ENCODE data around the gene TRNP1. TPM values are rescaled to one million over a fixed set of nuclear protein-coding genes. Genes with fewer than 3 reads are reported as not detected.
A peak's percentile ranks its signal among the peaks of the same experiment; 100 is the strongest.

TRNP1 gene
- total RNA-seq, 2 donors from 2014 or later, result 14.3 to 21.2 TPM

DNA sequence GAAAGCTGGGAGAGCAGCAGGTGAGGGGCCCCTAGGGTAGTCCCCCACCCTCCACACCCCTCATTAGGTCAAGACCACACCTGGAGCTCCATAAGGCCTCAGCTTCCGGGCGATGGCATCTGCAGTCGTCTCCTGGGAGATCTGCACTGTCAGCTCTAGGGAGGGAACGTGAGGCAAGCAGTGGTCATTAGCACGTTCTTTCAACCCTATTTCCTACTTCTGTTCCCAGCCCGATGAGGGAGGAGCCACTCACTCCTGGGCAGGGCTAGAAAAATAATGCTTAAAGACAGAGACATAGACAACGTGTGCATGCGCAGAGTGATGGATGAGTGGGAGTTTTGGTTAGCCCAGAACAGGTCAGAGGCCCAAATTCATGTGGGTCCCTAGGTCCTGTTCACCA lies 42.9 kb upstream of the TRNP1 start:
- WGBS, 2 experiments (ENCODE audit: insufficient coverage in 1 of 2, insufficient read length in 1 of 2), result 81 to 85% methylated on average over 4 to 8 of the region's 8 CpGs
- H3K4me3 Mint-ChIP-seq, result no peak overlapping the region
- peaks cover 45% of the 10 kb centered on the region for H3K36me3 Mint-ChIP-seq (ENCODE audit: low read depth)
- Histone ChIP-seq H3K36me3 (ENCODE audit: control insufficient read depth, insufficient read depth, low read length) (peaks cover 27% of the 10 kb centered on the region), H3K9ac (ENCODE audit: extremely low read depth, low read length, poor library complexity, severe bottlenecking) (no peak overlapping the region), H3K27me3 (ENCODE audit: control insufficient read depth, insufficient read depth, low read length, poor library complexity, severe bottlenecking) (no peaks in the 10 kb centered on the region), H3K4me1 (ENCODE audit: control insufficient read depth, insufficient read depth, low read length) (no peaks in the 10 kb centered on the region), H3K4me3 (ENCODE audit: low read length) (no peak overlapping the region), H3K27ac (ENCODE audit: low read depth, low read length) (no peak overlapping the region), H3K9me3 (ENCODE audit: control insufficient read depth, low read length) (no peaks in the 10 kb centered on the region)
- H3K9me3 Mint-ChIP-seq, result no peaks in the 10 kb centered on the region
- TF ChIP-seq, protein P1, sequence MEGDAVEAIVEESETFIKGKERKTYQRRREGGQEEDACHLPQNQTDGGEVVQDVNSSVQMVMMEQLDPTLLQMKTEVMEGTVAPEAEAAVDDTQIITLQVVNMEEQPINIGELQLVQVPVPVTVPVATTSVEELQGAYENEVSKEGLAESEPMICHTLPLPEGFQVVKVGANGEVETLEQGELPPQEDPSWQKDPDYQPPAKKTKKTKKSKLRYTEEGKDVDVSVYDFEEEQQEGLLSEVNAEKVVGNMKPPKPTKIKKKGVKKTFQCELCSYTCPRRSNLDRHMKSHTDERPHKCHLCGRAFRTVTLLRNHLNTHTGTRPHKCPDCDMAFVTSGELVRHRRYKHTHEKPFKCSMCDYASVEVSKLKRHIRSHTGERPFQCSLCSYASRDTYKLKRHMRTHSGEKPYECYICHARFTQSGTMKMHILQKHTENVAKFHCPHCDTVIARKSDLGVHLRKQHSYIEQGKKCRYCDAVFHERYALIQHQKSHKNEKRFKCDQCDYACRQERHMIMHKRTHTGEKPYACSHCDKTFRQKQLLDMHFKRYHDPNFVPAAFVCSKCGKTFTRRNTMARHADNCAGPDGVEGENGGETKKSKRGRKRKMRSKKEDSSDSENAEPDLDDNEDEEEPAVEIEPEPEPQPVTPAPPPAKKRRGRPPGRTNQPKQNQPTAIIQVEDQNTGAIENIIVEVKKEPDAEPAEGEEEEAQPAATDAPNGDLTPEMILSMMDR (conservative IDR thresholded peaks at IDR 0.05), result no peak
- peaks cover 5% of the 10 kb centered on the region for H3K4me1 Mint-ChIP-seq
- no peaks in the 10 kb centered on the region for H3K27me3 Mint-ChIP-seq (ENCODE audit: insufficient read depth)
- H3K27ac Mint-ChIP-seq, result no peak overlapping the region
- DNase-seq, result no peak

DNA sequence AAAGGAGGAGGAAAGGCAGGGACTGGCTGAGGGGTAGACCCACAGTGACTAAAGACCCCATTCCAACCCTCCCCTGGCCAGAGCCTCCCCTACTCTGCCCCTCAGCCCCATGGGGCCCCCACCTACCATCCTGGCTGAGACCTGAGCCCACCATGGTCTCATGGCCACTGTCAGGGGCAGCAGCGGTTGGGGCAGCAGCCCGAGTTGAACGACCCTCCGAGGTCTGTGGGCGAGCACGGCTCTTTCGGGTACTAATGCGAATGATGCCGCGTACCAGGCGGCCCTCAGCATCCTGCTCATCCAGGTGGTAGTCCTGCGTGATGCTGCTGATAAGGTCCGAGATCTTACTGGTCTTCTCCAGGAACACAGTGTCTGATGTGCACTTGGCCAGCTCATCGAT lies 42.3 kb upstream of the TRNP1 start:
- WGBS, 2 experiments (ENCODE audit: insufficient coverage in 1 of 2, insufficient read length in 1 of 2), result 94 to 95% methylated on average over 12 to 14 of the region's 14 CpGs
- Histone ChIP-seq H3K4me3 (ENCODE audit: low read length) (no peak overlapping the region), H3K4me1 (ENCODE audit: control insufficient read depth, insufficient read depth, low read length) (no peaks in the 10 kb centered on the region), H3K9ac (ENCODE audit: extremely low read depth, low read length, poor library complexity, severe bottlenecking) (no peak overlapping the region), H3K36me3 (ENCODE audit: control insufficient read depth, insufficient read depth, low read length) (peaks cover 21% of the 10 kb centered on the region), H3K9me3 (ENCODE audit: control insufficient read depth, low read length) (no peaks in the 10 kb centered on the region), H3K27ac (ENCODE audit: low read depth, low read length) (no peak overlapping the region), H3K27me3 (ENCODE audit: control insufficient read depth, insufficient read depth, low read length, poor library complexity, severe bottlenecking) (no peaks in the 10 kb centered on the region)
- TF ChIP-seq, protein P1 (conservative IDR thresholded peaks at IDR 0.05), result no peak
- peaks cover 2% of the 10 kb centered on the region for H3K9me3 Mint-ChIP-seq
- peak overlapping the region; percentile 27 for H3K27ac Mint-ChIP-seq
- no peak for DNase-seq
- H3K4me3 Mint-ChIP-seq, result no peak overlapping the region
- H3K36me3 Mint-ChIP-seq (ENCODE audit: low read depth), result peaks cover 40% of the 10 kb centered on the region
- H3K27me3 Mint-ChIP-seq (ENCODE audit: insufficient read depth), result no peaks in the 10 kb centered on the region
- H3K4me1 Mint-ChIP-seq, result peaks cover 5% of the 10 kb centered on the region

DNA sequence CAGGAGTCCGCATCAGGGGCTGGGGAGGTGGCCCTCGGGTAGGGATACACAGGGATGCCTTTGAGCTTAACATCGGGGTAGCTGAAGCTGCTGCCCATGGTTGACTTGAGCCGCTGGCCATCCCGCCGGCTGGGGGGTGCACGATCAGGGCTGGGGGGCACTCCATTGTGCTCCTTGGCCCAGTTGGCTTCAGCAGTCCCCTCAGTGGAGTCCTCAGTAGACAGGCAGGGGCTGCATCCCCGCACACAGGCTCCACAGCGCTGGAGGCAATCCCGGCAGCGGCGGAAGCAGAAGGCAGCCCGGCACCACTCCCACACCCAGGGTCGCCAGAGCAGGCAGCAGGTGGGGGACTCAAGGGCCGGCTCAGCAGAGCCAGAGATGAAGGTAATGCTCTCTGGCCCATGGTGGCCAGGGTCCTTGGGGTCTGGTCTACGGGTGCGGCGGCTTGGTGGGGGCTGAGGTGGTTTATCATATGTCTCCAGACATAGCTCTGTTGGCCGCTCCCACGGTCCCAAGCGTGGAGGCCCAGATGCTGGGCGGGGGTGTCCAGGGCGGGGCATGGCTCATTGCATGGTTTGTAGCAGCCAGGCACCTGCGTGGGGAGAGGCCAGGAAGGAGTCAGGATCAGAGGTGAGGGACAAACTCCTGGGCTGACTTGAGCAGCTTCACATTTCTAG lies 41.5 kb upstream of the TRNP1 start:
- 92 to 96% methylated on average over 19 to 24 of the region's 24 CpGs for WGBS, 2 experiments (ENCODE audit: insufficient coverage in 1 of 2, insufficient read length in 1 of 2)
- no peaks in the 10 kb centered on the region for H3K27me3 ChIP-seq (ENCODE audit: control insufficient read depth, insufficient read depth, low read length, poor library complexity, severe bottlenecking)
- no peaks in the 10 kb centered on the region for H3K9me3 ChIP-seq (ENCODE audit: control insufficient read depth, low read length)

More for the DNA sequence above, 41.5 kb upstream of the TRNP1 start:
- H3K4me3 ChIP-seq (ENCODE audit: low read length), result no peak overlapping the region
- Mint-ChIP-seq H3K4me1 (peaks cover 5% of the 10 kb centered on the region), H3K4me3 (no peak overlapping the region), H3K27ac (no peak overlapping the region), H3K36me3 (ENCODE audit: low read depth) (peaks cover 38% of the 10 kb centered on the region), H3K27me3 (ENCODE audit: insufficient read depth) (no peaks in the 10 kb centered on the region), H3K9me3 (peaks cover 6% of the 10 kb centered on the region)
- peaks cover 16% of the 10 kb centered on the region for H3K36me3 ChIP-seq (ENCODE audit: control insufficient read depth, insufficient read depth, low read length)
- H3K27ac ChIP-seq (ENCODE audit: low read depth, low read length), result no peak overlapping the region
- no peak for DNase-seq
- TF ChIP-seq, protein P1 (conservative IDR thresholded peaks at IDR 0.05), result no peak
- H3K9ac ChIP-seq (ENCODE audit: extremely low read depth, low read length, poor library complexity, severe bottlenecking), result no peak overlapping the region
- H3K4me1 ChIP-seq (ENCODE audit: control insufficient read depth, insufficient read depth, low read length), result no peaks in the 10 kb centered on the region

Measured in endodermal cell (in vitro differentiated cells).